Mammary epithelial cell (primary cell): ENCODE results near the gene MARK3.

Experiments used
- CTCF ChIP-seq, 2 donors: IDR thresholded peaks in 1 of 2; conservative IDR thresholded peaks in 1 of 2; 2 replicates each; pipeline ENCODE4 v1.5.1; 2011 to 2012; ENCODE audit warnings: inconsistent platforms in 2 of 2, low read length in 2 of 2, mild to moderate bottlenecking in 2 of 2, control low read depth in 1 of 2, low read depth in 1 of 2; ENCODE audit not compliant: insufficient read depth in 1 of 2; ENCODE audit errors: extremely low read depth in 1 of 2
- EZH2 ChIP-seq: IDR thresholded peaks from 2 replicates; pipeline ENCODE4 v1.6.1; 2012; ENCODE audit warnings: low read length, inconsistent platforms, borderline replicate concordance

GRCh38 chr14:103516426-103517173, 131.4 kb downstream of the MARK3 start:
- TF ChIP-seq CTCF (conservative IDR thresholded peaks at IDR 0.05 in 1 of 2, IDR thresholded peaks at IDR 0.05 in 1 of 2; ENCODE audit: extremely low read depth in 1 of 2, insufficient read depth in 1 of 2, low read depth in 1 of 2, low read length in 2 of 2) (no peak), EZH2 (no peak)
